Uterine smooth muscle cell (primary cell): Measurements from ENCODE around the gene C3orf52. TPM values are rescaled to one million over a fixed set of nuclear protein-coding genes. Genes with fewer than 3 reads are reported as not detected.

Source experiments
- total RNA-seq: library from RNA; depleted of rRNA; stranded (reverse); fragments of >200 nt; gene quantifications from 2 replicates; pipeline ENCODE4 v1.2.3, GENCODE V29; 2014

The C3orf52 gene, protein sequence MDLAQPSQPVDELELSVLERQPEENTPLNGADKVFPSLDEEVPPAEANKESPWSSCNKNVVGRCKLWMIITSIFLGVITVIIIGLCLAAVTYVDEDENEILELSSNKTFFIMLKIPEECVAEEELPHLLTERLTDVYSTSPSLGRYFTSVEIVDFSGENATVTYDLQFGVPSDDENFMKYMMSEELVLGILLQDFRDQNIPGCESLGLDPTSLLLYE
- total RNA-seq, result 17.2 and 24.9 TPM in 2 replicates

DNA sequence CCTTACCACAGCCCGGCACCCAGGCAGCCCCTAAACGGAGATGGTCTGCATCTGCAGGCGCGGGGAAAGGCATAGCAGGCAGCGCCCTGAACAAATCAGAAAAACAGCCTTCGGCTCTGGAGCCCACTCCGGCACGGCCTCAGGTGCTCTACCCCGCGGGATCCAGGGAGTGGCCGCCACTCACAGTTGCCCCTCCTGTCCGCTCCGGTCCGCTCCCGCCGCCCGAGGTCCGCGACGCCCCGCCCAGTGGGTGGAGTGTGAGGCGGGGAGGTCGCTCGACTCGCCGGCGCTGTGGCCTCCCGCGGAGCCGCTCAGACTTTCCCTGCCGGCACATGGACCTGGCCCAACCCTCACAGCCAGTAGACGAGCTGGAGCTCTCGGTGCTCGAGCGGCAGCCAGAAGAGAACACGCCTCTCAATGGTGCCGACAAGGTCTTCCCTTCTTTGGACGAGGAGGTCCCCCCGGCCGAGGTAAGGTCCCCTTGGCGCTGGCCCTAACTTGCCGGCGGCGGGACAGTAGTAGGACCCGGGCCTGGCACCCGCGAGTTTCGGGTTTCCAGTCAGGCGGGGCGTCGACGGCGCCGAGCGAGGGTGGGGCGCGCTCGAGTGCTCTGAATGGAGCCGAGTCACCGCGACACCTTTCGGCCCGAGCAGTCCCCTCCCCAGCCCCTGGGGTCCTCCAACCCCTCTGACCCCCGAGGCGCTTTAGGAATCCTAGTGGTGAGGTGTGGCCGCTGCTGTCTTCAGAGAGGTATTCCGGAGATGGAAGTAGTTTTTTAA, at the start of gene C3orf52:
Gene C3orf52, plus strand, starts transcription at position 314 of the 779 bp plus-strand sequence. Its CDS starts 19 bp downstream, at position 333.

DNA sequence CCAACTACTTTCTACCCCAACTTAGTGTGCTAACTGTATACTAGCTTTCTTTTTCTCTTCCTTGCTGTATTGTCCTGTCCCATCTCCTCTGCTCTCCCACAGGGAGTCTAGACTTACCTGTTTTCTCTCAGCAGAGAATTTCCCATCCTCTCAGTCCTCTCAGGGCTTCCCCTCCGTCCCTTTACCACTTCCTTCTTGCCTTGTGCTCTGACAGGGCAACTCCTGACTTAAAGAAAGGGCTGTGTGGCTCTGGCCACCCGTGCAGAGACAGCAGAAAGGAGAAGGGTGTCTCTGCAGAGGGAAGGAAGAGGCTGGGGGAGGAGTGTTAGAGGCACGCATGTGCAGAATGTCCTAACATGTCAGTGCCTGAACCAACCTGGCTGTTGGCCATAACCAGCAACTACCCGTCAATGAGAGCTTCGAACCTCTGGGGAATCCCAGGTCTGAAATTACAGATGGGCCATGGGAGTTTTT, 46.8 kb downstream of the C3orf52 start, which contains the start of gene GCSAM:
Gene GCSAM, minus strand, starts transcription at position 274 of the 474 bp plus-strand sequence. Its CDS starts 128 bp downstream, at position 146.

Other genes with a start within 250 kb of the C3orf52 start
- gene PHLDB2, start 227.1 kb upstream of the C3orf52 start, total RNA-seq, result 47.4 and 70.1 TPM in 2 replicates
- gene ABHD10, start 107.4 kb upstream of the C3orf52 start, total RNA-seq, result 57.5 and 73.8 TPM in 2 replicates
- gene TAGLN3, start 87.5 kb upstream of the C3orf52 start, total RNA-seq, result 9.2 and 29.5 TPM in 2 replicates
- gene TMPRSS7, start 51.7 kb upstream of the C3orf52 start, total RNA-seq, result 0.11 and 0.12 TPM in 2 replicates
- not detected in 2 replicates for gene GCSAM, start 46.9 kb downstream of the C3orf52 start, total RNA-seq
- gene SLC9C1, start 207.8 kb downstream of the C3orf52 start, total RNA-seq, result 0.12 and 0.22 TPM in 2 replicates
- gene CD200, start 246.8 kb downstream of the C3orf52 start, total RNA-seq, result 0.44 and 2.9 TPM in 2 replicates